H1 (cell line): Measurements from ENCODE around the gene IFNK. TPM values are rescaled to one million over a fixed set of nuclear protein-coding genes. Genes with fewer than 3 reads are reported as not detected.

ENCODE experiments used
- CTCF ChIA-PET: fragments of 300-600 bp; sonication (Branson Sonifier 250); formaldehyde crosslinking; loops from one replicate; lab custom pipeline; 2021; ENCODE audit not compliant: partially characterized antibody; lab: Charles Lee
- POLR2A ChIA-PET: fragments of 300-600 bp; sonication (Branson Sonifier 250); formaldehyde crosslinking; loops from one replicate; lab custom pipeline; 2021; ENCODE audit warnings: inconsistent platforms; ENCODE audit not compliant: partially characterized antibody; lab: Charles Lee
- DNase-seq, 2 experiments: peaks; one replicate each; pipeline versions ENCODE4 v3.0.0 to v3.0.0-alpha.2; 2010 to 2022; ENCODE audit warnings: low spot score in 2 of 2, low read depth in 1 of 2, mixed read lengths in 1 of 2
- FAIRE-seq: peaks from 2 replicates; lab custom pipeline; 2011; peaks lifted over from hg19 to GRCh38; lab: Jason Lieb, UNC
- H2AFZ ChIP-seq: 2 replicates; pipeline ENCODE4 v1.8.1; 2012; ENCODE audit warnings: low read length, inconsistent platforms
- H2AK5ac ChIP-seq: 2 replicates; pipeline ENCODE4 v1.6.1; 2013; ENCODE audit warnings: low read depth, low read length
- H2BK120ac ChIP-seq: replicated peaks from 2 replicates; pipeline ENCODE3; 2013; ENCODE audit warnings: low read depth, low read length, inconsistent platforms
- H2BK12ac ChIP-seq: 2 replicates; pipeline ENCODE4 v1.6.1; 2013; ENCODE audit warnings: low read depth, low read length
- H2BK15ac ChIP-seq: 2 replicates; pipeline ENCODE4 v1.6.1; 2013; ENCODE audit warnings: low read length
- H2BK20ac ChIP-seq: 2 replicates; pipeline ENCODE4 v1.6.1; 2013; ENCODE audit warnings: low read length
- H2BK5ac ChIP-seq: 2 replicates; pipeline ENCODE4 v1.6.1; 2013; ENCODE audit warnings: low read depth, low read length
- H3K14ac ChIP-seq: 2 replicates; pipeline ENCODE4 v1.6.1; 2013; ENCODE audit warnings: inconsistent platforms; ENCODE audit not compliant: insufficient read length
- H3K18ac ChIP-seq: 2 replicates; pipeline ENCODE4 v1.6.1; 2013; ENCODE audit warnings: low read length; ENCODE audit errors: extremely low read depth
- H3K23ac ChIP-seq: 2 replicates; pipeline ENCODE4 v1.6.1; 2013; ENCODE audit warnings: inconsistent platforms; ENCODE audit not compliant: insufficient read length
- H3K23me2 ChIP-seq: 2 replicates; pipeline ENCODE4 v1.6.1; 2013; ENCODE audit warnings: low read depth, low read length
- H3K27ac ChIP-seq: 2 replicates; pipeline ENCODE4 v1.6.1; 2011; ENCODE audit warnings: low read depth, low read length, inconsistent platforms
- H3K27me3 ChIP-seq, 4 experiments: replicated peaks in 1 of 4; 1 replicate in 1 of 4; 2 replicates in 3 of 4; pipeline versions ENCODE4 v1.6.1 to v1.8.1; 2011 to 2013; ENCODE audit warnings: low read length in 3 of 4, mild to moderate bottlenecking in 3 of 4, inconsistent platforms in 2 of 4, mixed read lengths in 2 of 4, moderate library complexity in 1 of 4; ENCODE audit not compliant: control insufficient read depth in 3 of 4, insufficient read depth in 3 of 4; ENCODE audit errors: extremely low read depth in 1 of 4
- H3K36me3 ChIP-seq, 4 experiments: 2 replicates each; pipeline versions ENCODE4 v1.6.1 to v1.8.1; 2011 to 2013; ENCODE audit warnings: mild to moderate bottlenecking in 4 of 4, low read length in 3 of 4, moderate library complexity in 2 of 4, control low read depth in 1 of 4, inconsistent platforms in 1 of 4; ENCODE audit not compliant: insufficient read depth in 4 of 4, control insufficient read depth in 2 of 4
- H3K4ac ChIP-seq: replicated peaks from 2 replicates; pipeline ENCODE3; 2013; ENCODE audit warnings: low read length, low read depth, mixed read lengths, inconsistent platforms; ENCODE audit not compliant: insufficient read length
- H3K4me1 ChIP-seq, 4 experiments: replicated peaks in 1 of 4; 1 replicate in 1 of 4; 2 replicates in 3 of 4; pipeline versions ENCODE4 v1.6.1 to v1.8.1; 2011 to 2013; ENCODE audit warnings: low read length in 3 of 4, inconsistent platforms in 2 of 4, mixed read lengths in 1 of 4; ENCODE audit not compliant: insufficient read depth in 4 of 4, control insufficient read depth in 3 of 4
- H3K4me2 ChIP-seq, 2 experiments: 2 replicates each; pipeline versions ENCODE4 v1.6.1 to v1.8.1; 2011 to 2013; ENCODE audit warnings: low read depth in 2 of 2, low read length in 2 of 2, control low read depth in 1 of 2, inconsistent platforms in 1 of 2, mild to moderate bottlenecking in 1 of 2; ENCODE audit not compliant: insufficient read depth in 1 of 2
- H3K4me3 ChIP-seq, 4 experiments: fragments of 200-600, 300-600 bp in 1 of 4; sonication (generic), shearing (Covaris generic), sonication (Bioruptor Twin) in 1 of 4; 2 replicates each; pipeline versions ENCODE4 v1.5.1 to v1.8.1; 2011 to 2016; ENCODE audit warnings: low read length in 4 of 4, low read depth in 3 of 4, control low read depth in 2 of 4, inconsistent platforms in 2 of 4, mild to moderate bottlenecking in 2 of 4, mixed read lengths in 1 of 4, moderate library complexity in 1 of 4; ENCODE audit not compliant: insufficient read depth in 2 of 4; ENCODE audit errors: extremely low read depth in 1 of 4
- H3K56ac ChIP-seq: replicated peaks from 2 replicates; pipeline ENCODE3; 2013; ENCODE audit warnings: low read depth, mild to moderate bottlenecking, mixed read lengths, low read length, inconsistent platforms; ENCODE audit not compliant: insufficient read length
- H3K79me1 ChIP-seq: 2 replicates; pipeline ENCODE4 v1.6.1; 2013; ENCODE audit warnings: low read depth, low read length, control low read depth
- H3K79me2 ChIP-seq, 2 experiments: 2 replicates each; pipeline versions ENCODE4 v1.6.1 to v1.8.1; 2012 to 2013; ENCODE audit warnings: low read length in 2 of 2, mild to moderate bottlenecking in 2 of 2, inconsistent platforms in 1 of 2; ENCODE audit not compliant: insufficient read depth in 2 of 2, control insufficient read depth in 1 of 2
- H3K9ac ChIP-seq, 4 experiments: replicated peaks in 1 of 4; 1 replicate in 1 of 4; 2 replicates in 3 of 4; pipeline versions ENCODE4 v1.6.1 to v1.8.1; 2011 to 2013; ENCODE audit warnings: low read depth in 3 of 4, low read length in 3 of 4, control low read depth in 2 of 4, mild to moderate bottlenecking in 2 of 4, moderate library complexity in 2 of 4, inconsistent platforms in 1 of 4; ENCODE audit errors: extremely low read depth in 1 of 4
- H3K9me3 ChIP-seq, 2 experiments: 2 replicates each; pipeline versions ENCODE4 v1.6.1 to v1.8.1; 2012 to 2013; ENCODE audit warnings: mild to moderate bottlenecking in 2 of 2, moderate library complexity in 2 of 2, control low read depth in 1 of 2, inconsistent platforms in 1 of 2, low read depth in 1 of 2, low read length in 1 of 2, mixed read lengths in 1 of 2; ENCODE audit not compliant: insufficient read depth in 2 of 2
- H4K20me1 ChIP-seq, 2 experiments: replicated peaks in 1 of 2; 2 replicates each; pipeline versions ENCODE3 to v1.8.1; 2011 to 2013; ENCODE audit warnings: inconsistent platforms in 2 of 2, low read length in 2 of 2, mild to moderate bottlenecking in 1 of 2; ENCODE audit not compliant: insufficient read depth in 2 of 2, control insufficient read depth in 1 of 2
- H4K5ac ChIP-seq: 2 replicates; pipeline ENCODE4 v1.6.1; 2013; ENCODE audit warnings: low read length, low read depth, mixed read lengths, inconsistent platforms; ENCODE audit not compliant: insufficient read length
- H4K8ac ChIP-seq: 2 replicates; pipeline ENCODE4 v1.8.0; 2013; ENCODE audit warnings: mild to moderate bottlenecking, moderate library complexity, low read length, inconsistent platforms; ENCODE audit not compliant: insufficient read depth; ENCODE audit errors: extremely low read depth
- H4K91ac ChIP-seq: replicated peaks from 2 replicates; pipeline ENCODE3; 2013; ENCODE audit warnings: low read length, mixed read lengths, inconsistent platforms; ENCODE audit not compliant: insufficient read length
- BCL11A ChIP-seq, 2 experiments: IDR thresholded peaks; one replicate each; pipeline ENCODE4 v1.6.1; 2011; ENCODE audit warnings: low read depth in 2 of 2, low read length in 2 of 2, mild to moderate bottlenecking in 2 of 2
- CBX5 ChIP-seq: fragments of 300-800, 300-1000 bp; sonication (generic); IDR thresholded peaks from 2 replicates; pipeline ENCODE4 v1.7.1; 2016; ENCODE audit warnings: antibody characterized with exemption, low read length, low read depth
- CHD2 ChIP-seq: IDR thresholded peaks from 2 replicates; pipeline ENCODE4 v1.6.1; 2012; ENCODE audit warnings: low read length, improper control_type of control experiment
- CTBP2 ChIP-seq: IDR thresholded peaks from 2 replicates; pipeline ENCODE4 v1.7.0; 2011; ENCODE audit warnings: borderline replicate concordance, mild to moderate bottlenecking, moderate library complexity, mixed read lengths, low read length; ENCODE audit not compliant: insufficient read depth, insufficient read length
- EGR1 ChIP-seq: IDR thresholded peaks from 2 replicates; pipeline ENCODE4 v1.6.1; 2011; ENCODE audit warnings: low read depth, low read length, borderline replicate concordance
- GABPA ChIP-seq: IDR thresholded peaks from 2 replicates; pipeline ENCODE4 v1.6.1; 2011; ENCODE audit warnings: mild to moderate bottlenecking, low read length, moderate library complexity, borderline replicate concordance; ENCODE audit not compliant: insufficient read depth
- HDAC2 ChIP-seq, 2 experiments: fragments of 300-600 bp in 1 of 2; sonication (generic) in 1 of 2; IDR thresholded peaks; 2 replicates each; pipeline ENCODE4 v1.6.1; 2011 to 2012; ENCODE audit warnings: low read depth in 2 of 2, low read length in 2 of 2, mild to moderate bottlenecking in 2 of 2, moderate library complexity in 2 of 2, borderline replicate concordance in 1 of 2, inconsistent platforms in 1 of 2
- JUN ChIP-seq: IDR thresholded peaks from 2 replicates; pipeline ENCODE4 v1.6.1; 2011; ENCODE audit warnings: low read depth, mild to moderate bottlenecking, improper control_type of control experiment, low read length
- KDM1A ChIP-seq: fragments of 200-600, 300-600 bp; sonication (generic); IDR thresholded peaks from 2 replicates; pipeline ENCODE4 v1.7.1; 2016; ENCODE audit warnings: mild to moderate bottlenecking, low read length, borderline replicate concordance
- POLR2AphosphoS5 ChIP-seq: IDR thresholded peaks from 2 replicates; pipeline ENCODE4 v1.6.1; 2011; ENCODE audit warnings: low read depth, low read length
- SP1 ChIP-seq: IDR thresholded peaks from 2 replicates; pipeline ENCODE4 v1.6.1; 2011; ENCODE audit warnings: low read depth, low read length
- TBP ChIP-seq: IDR thresholded peaks from 2 replicates; pipeline ENCODE4 v1.6.1; 2011; ENCODE audit warnings: low read depth, low read length, improper control_type of control experiment
- WGBS, 2 experiments: shearing (Covaris generic) in 1 of 2; methylation state at CpG; one replicate each; pipeline versions ENCODE4 v1.1.6 to v1.1.7; 2013 to 2015; ENCODE audit warnings: low lambda C conversion rate in 2 of 2, mixed read lengths in 2 of 2, inconsistent platforms in 1 of 2, low coverage in 1 of 2, missing lambda C conversion rate in 1 of 2; ENCODE audit not compliant: insufficient replicate concordance in 2 of 2, insufficient coverage in 1 of 2, insufficient read length in 1 of 2; ENCODE audit errors: extremely low coverage in 1 of 2, missing lambda C conversion rate in 1 of 2; 5-methylcytosine and 5-hydroxymethylcytosine counted together
- polyA plus RNA-seq, 7 experiments: library from polyadenylated mRNA; depleted of rRNA in 3 of 7; stranded (reverse) in 5 of 7; unstranded in 2 of 7; fragments of >200 nt in 5 of 7; fragments of 200-250 nt in 2 of 7; gene quantifications; 1 replicate in 5 of 7; 2 replicates in 1 of 7; 4 replicates in 1 of 7; pipeline versions ENCODE4 v1.2.1 to v1.2.3, GENCODE V29; 2011 to 2013; ENCODE audit warnings: missing spikeins in 2 of 7, mixed read lengths in 2 of 7
- total RNA-seq: library from RNA; stranded (reverse); fragmentation: NEBNext Ultra II Directional; extraction: Animal tissue kit (Norgen Biotek cat#: 25700); gene quantifications from 2 replicates; pipeline ENCODE4 v1.2.1, GENCODE V29; 2021
- TF ChIP-seq, protein P1 (sequence below): IDR thresholded peaks from 2 replicates; pipeline ENCODE4 v1.6.1; 2012; ENCODE audit warnings: low read length, inconsistent platforms

Gene IFNK
- total and polyA plus RNA-seq, 2 of the 8 experiments (the other 6 are each of a cell fraction or from before 2014, with no cell fraction given): not detected

DNA sequence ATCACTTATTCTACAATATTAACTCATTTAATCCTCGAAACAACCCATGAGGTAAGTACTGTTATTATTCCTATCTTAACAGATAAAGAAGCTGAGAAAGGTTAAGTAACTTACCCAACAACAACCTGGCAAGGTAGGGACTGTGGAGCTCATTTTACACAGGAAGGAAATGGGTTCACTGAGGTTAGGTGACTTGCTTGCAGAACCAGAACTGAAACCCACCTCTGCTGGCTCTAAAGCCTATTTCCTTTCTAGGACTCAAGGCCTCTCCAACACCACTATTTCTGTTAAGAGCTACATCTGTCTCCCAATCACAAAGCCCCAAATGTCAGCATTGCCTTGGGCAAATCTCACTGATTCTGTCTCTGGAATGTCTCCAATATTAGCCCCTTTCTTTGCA is 38.9 kb upstream of the IFNK start:
- H2BK15ac ChIP-seq: no peak overlapping the region
- H3K4me1 ChIP-seq: peaks cover 11 to 23% (median 16%) of the 10 kb centered on the region in 4 experiments; a peak in 6 of 7 replicates
- peaks cover 2% of the 10 kb centered on the region; the same call in 1 of the 2 replicates for H3K79me1 ChIP-seq
- no peak overlapping the region for H4K91ac ChIP-seq
- no peak overlapping the region for H2BK12ac ChIP-seq
- no peak overlapping the region for H3K18ac ChIP-seq
- no peak overlapping the region for H3K9ac ChIP-seq
- no peak overlapping the region for H3K4me2 ChIP-seq
- no peaks in the 10 kb centered on the region for H3K79me2 ChIP-seq
- no peak overlapping the region for H3K4ac ChIP-seq
- CTCF ChIA-PET: interaction anchor here (0.7 to 5.2 kb wide), 5 partner anchors 10 to 76 kb away, joined by 3 to 32 read pairs (median 3); partner anchors contain the start of gene MOB3B
- H2BK20ac ChIP-seq: no peak overlapping the region
- H2BK120ac ChIP-seq: no peak overlapping the region
- WGBS, 2 experiments: 95% methylated on average over 1 of the region's 1 CpG; no CpG with 5 or more reads in 1 of the 2 experiments
- no peaks in the 10 kb centered on the region for H3K36me3 ChIP-seq
- no peak overlapping the region for H2BK5ac ChIP-seq
- no peaks in the 10 kb centered on the region for H3K23me2 ChIP-seq
- no peak overlapping the region for H3K27ac ChIP-seq
- H3K14ac ChIP-seq: no peak overlapping the region
- no peak overlapping the region for H2AK5ac ChIP-seq
- no peak overlapping the region for H3K23ac ChIP-seq
- H2AFZ ChIP-seq: no peak overlapping the region
- no peak overlapping the region for H4K5ac ChIP-seq
- H3K56ac ChIP-seq: no peak overlapping the region
- POLR2A ChIA-PET: no interaction called here
- no peak overlapping the region for H4K8ac ChIP-seq
- DNase-seq (no peak), FAIRE-seq (no peak)
- no peaks in the 10 kb centered on the region for H4K20me1 ChIP-seq
- H3K27me3 ChIP-seq: no peaks in the 10 kb centered on the region
- H3K4me3 ChIP-seq: no peak overlapping the region
- no peaks in the 10 kb centered on the region; a peak in 1 of 4 replicates for H3K9me3 ChIP-seq
- TF ChIP-seq HDAC2 (IDR thresholded peaks at IDR 0.05; ENCODE audit: borderline replicate concordance in 1 of 2, low read depth in 2 of 2, low read length in 2 of 2): no peak
- no peak for TF ChIP-seq GABPA
- no peak for TF ChIP-seq JUN
- TF ChIP-seq KDM1A: no peak
- no peak for TF ChIP-seq POLR2AphosphoS5
- no peak for TF ChIP-seq EGR1
- TF ChIP-seq BCL11A (IDR thresholded peaks at IDR 0.05; ENCODE audit: low read depth in 2 of 2, low read length in 2 of 2): no peak
- TF ChIP-seq TBP: no peak
- no peak for TF ChIP-seq SP1
- TF ChIP-seq CHD2: no peak
- TF ChIP-seq CTBP2: no peak
- TF ChIP-seq CBX5: no peak
- TF ChIP-seq, protein P1, sequence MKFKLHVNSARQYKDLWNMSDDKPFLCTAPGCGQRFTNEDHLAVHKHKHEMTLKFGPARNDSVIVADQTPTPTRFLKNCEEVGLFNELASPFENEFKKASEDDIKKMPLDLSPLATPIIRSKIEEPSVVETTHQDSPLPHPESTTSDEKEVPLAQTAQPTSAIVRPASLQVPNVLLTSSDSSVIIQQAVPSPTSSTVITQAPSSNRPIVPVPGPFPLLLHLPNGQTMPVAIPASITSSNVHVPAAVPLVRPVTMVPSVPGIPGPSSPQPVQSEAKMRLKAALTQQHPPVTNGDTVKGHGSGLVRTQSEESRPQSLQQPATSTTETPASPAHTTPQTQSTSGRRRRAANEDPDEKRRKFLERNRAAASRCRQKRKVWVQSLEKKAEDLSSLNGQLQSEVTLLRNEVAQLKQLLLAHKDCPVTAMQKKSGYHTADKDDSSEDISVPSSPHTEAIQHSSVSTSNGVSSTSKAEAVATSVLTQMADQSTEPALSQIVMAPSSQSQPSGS: no peak
